Mucosa of stomach (tissue), 1 donor: Measurements from ENCODE around the gene IRF9.
A peak's percentile ranks its signal among the peaks of the same experiment; 100 is the strongest.

Experiments
- H3K27me3 ChIP-seq: one replicate; pipeline ENCODE4 v1.7.0; 2013; ENCODE audit warnings: mild to moderate bottlenecking, low read length; ENCODE audit not compliant: control insufficient read depth, insufficient read depth
- H3K36me3 ChIP-seq: one replicate; pipeline ENCODE4 v1.7.0; 2013; ENCODE audit warnings: low read length; ENCODE audit not compliant: control insufficient read depth, insufficient read depth
- H3K4me1 ChIP-seq: one replicate; pipeline ENCODE4 v1.7.0; 2013; ENCODE audit warnings: mild to moderate bottlenecking, low read length; ENCODE audit not compliant: control insufficient read depth, insufficient read depth
- H3K4me3 ChIP-seq: one replicate; pipeline ENCODE4 v1.7.0; 2013; ENCODE audit warnings: low read length
- H3K9ac ChIP-seq: one replicate; pipeline ENCODE4 v1.7.0; 2013; ENCODE audit warnings: mild to moderate bottlenecking, low read length, moderate library complexity
- H3K9me3 ChIP-seq: one replicate; pipeline ENCODE4 v1.7.0; 2013; ENCODE audit warnings: mild to moderate bottlenecking, low read length, moderate library complexity; ENCODE audit not compliant: control insufficient read depth
- donor health status: Pancreatic carcinoma.

Gene IRF9

DNA sequence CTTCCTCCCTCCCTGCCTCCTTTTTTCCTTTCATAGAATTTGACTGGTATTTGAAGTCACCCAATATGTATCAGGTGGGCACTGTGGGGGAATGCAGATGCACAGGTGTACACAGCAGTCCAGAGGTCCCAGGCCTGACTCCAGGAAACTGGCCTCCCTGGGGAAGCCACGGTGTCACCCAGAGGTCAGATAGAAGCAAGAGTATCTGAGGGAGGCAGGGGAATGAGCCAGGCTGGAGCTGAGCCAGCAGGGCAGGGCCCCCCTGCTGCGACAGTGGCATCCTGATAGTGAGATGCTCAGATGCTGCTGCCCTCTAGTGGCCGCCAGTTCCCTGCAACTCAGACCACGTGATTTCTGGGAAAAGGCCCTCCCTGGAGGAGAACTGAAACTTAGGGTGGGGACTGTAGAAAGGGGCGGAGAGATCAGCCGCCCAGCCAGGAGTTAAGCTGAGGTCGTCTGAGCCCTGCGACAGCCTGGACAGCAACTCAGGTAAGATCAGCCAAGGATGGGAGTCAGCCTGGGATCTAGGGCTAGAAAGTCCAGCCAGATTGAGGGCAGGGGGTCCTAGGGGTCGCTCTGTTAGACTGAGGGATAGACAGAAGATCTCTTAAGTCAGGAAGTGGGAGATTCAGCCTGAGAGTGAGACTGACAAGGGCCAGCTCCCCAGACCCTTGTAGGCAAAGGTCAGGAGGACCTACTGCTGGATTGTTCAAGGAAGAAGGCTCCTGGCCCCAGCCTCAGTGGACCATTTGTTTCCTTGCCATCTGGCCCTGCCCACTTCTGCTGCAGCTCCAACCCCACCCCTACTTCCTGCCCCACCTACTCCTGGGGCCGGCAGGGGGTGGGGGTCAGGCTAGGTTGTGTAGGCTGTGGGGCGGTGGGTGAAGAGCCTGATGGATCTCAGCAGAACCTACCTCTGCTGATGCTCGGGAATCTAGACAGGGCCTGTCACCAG, at the start of gene IRF9:
IRF9 (plus strand) TSS at position 416 of the 955 bp plus-strand sequence. CDS start 880 bp downstream, outside the sequence.
- H3K9ac ChIP-seq = peak within 1 kb of the TSS; percentile 97
- H3K4me1 ChIP-seq = peaks cover 27% of the 10 kb centered on the region
- no peaks in the 10 kb centered on the region for H3K27me3 ChIP-seq
- H3K4me3 ChIP-seq = peak within 1 kb of the TSS; percentile 98
- peaks cover 58% of the 10 kb centered on the region for H3K36me3 ChIP-seq
- H3K9me3 ChIP-seq = no peaks in the 10 kb centered on the region

- no peaks in the 10 kb centered on the region for H3K9me3 ChIP-seq
- H3K4me1 ChIP-seq = peaks cover 27% of the 10 kb centered on the region
- H3K9ac ChIP-seq = peak overlapping the region; percentile 90
- peak overlapping the region; percentile 86 for H3K4me3 ChIP-seq
- no peaks in the 10 kb centered on the region for H3K27me3 ChIP-seq
- H3K36me3 ChIP-seq = no peaks in the 10 kb centered on the region
Observed at GRCh38 chr14:24113379-24113800, 47.7 kb upstream of the IRF9 start.

DNA sequence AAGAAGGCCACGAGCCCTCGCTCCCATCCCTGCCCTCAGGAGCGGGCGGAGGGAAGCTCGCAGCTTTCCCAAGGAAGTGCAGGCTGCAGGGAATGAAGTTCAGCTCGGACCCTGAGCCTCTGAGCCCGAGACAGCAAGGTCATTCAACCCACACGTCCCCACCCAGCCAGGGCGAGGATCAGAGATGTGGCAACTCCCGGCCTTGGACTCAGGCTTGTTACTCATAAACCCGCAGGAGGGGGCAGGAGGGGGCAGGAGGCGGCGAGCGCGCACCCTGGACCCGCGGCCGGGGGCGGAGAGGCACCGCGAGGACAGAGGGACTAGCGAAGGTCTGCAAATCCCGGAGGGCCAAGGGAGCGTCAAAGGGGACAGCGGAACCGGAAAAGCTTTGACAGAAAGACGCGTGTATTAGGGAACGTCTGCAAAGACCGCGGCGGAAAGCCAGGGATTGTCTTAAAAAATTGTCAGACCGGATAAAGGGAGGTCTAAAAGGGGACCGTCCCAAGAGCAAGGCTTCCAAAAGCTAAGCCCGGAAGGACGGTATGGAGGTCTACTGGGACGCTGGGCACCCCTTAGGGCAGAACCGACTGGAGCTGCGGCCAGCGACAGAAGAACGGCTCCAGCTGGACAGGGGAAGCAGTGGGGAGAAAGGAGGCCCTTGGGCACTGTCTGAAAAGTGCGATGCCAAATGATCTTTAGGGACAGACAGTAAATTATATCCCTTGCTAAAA, 47.1 kb upstream of the IRF9 start:
- H3K36me3 ChIP-seq = peaks cover 5% of the 10 kb centered on the region
- H3K4me3 ChIP-seq = peak overlapping the region; percentile 86
- no peaks in the 10 kb centered on the region for H3K9me3 ChIP-seq
- H3K9ac ChIP-seq = peak overlapping the region; percentile 90
- no peaks in the 10 kb centered on the region for H3K27me3 ChIP-seq
- H3K4me1 ChIP-seq = peaks cover 23% of the 10 kb centered on the region

DNA sequence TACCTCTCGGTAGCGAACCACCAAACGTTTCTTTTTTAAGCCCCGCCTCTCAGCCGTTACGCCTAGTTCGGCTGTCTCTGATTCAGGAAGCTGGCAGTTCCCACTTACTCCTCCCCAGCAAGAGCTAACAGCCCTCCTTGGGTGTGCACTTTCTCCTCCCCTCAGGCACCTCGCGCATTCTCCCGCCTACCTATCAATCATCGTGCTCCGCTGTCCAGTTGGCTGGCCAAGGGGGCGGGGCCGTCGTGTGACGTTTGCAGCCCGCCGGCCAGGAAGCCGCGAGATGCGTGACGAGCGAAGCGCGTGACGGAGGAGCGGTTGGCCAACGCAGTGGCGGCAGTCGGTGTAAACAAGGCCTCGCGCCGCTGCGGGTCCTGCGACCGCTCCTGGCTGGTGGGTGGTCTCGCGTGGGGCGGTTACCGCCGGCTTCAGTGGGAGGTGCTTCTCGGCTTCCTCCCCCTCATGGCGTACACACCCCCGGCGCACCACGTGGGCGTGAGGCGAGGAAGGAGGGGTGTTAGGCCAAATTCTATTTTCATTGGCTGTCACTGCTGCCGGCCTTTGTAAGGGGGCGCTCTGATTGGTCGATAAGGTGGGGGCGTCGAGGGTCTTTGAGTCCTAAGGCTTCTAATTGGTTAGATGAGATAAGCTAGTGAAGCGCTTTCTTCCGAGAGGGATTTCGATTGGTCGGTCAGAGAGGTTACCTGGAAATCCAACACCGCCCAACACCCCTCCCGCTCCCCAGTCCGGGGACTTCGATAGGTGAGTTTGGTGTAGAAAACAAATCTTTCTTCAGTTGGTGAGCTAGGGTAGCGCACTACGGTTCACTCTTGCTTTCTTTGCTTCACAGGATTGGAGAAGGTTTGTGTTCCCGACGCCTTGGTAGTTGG, 46.3 kb upstream of the IRF9 start, which contains the start of the genes DCAF11 and NRL:
DCAF11 (plus strand) TSS at position 246 of the 890 bp plus-strand sequence. CDS start 818 bp downstream, outside the sequence.
NRL (minus strand) TSS at position 418 of the 890 bp plus-strand sequence. CDS start 32,101 bp downstream, outside the sequence.
- Histone ChIP-seq H3K9ac (peak within 1 kb of the TSS; percentile 90), H3K4me3 (peak within 1 kb of the TSS; percentile 86), H3K36me3 (peaks cover 10% of the 10 kb centered on the region), H3K4me1 (peaks cover 22% of the 10 kb centered on the region), H3K9me3 (no peaks in the 10 kb centered on the region), H3K27me3 (no peaks in the 10 kb centered on the region)

- peak overlapping the region; percentile 86 for H3K4me3 ChIP-seq
- H3K9me3 ChIP-seq = no peaks in the 10 kb centered on the region
- H3K4me1 ChIP-seq = peaks cover 22% of the 10 kb centered on the region
- peaks cover 11% of the 10 kb centered on the region for H3K36me3 ChIP-seq
- peak overlapping the region; percentile 90 for H3K9ac ChIP-seq
- H3K27me3 ChIP-seq = no peaks in the 10 kb centered on the region
Observed at GRCh38 chr14:24115422-24116127, 45.5 kb upstream of the IRF9 start.

DNA sequence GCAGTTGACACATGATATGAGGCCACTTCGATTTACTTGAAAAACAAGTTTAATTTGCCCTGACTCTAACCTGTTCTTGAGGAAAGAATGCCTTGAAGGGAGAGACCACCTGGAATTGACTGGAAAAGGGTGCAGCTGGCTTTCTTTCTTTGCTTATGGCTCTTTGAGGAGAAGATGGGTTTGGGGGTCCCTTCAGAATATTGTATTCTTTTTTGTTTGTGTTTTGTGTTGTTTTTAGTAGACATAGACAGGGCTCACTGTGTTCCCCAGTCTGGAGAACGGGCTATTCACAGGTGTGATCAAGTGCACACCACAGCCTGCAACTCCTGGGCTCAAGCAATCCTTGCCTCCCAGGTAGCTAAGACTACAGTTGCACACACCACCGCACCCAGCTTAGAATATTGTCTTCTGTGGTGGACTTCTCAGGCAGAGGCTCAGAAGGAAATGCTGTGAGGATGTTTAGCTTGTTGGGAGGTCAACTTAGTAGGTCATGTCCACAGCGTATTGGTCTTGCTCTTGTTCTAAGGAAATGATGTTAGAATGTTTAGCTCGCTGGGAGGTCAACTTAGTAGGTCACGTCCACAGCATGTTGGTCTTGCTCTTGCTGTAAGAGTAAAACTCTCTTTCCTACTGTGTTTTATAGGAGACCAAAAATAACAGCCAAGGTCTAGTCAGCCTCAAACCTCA, 44.8 kb upstream of the IRF9 start:
- H3K27me3 ChIP-seq = no peaks in the 10 kb centered on the region
- H3K4me3 ChIP-seq = peak overlapping the region; percentile 86
- peaks cover 18% of the 10 kb centered on the region for H3K36me3 ChIP-seq
- peak overlapping the region; percentile 90 for H3K9ac ChIP-seq
- peaks cover 22% of the 10 kb centered on the region for H3K4me1 ChIP-seq
- no peaks in the 10 kb centered on the region for H3K9me3 ChIP-seq

- Histone ChIP-seq H3K4me1 (peaks cover 22% of the 10 kb centered on the region), H3K9ac (no peak overlapping the region), H3K36me3 (peaks cover 24% of the 10 kb centered on the region), H3K4me3 (no peak overlapping the region), H3K27me3 (no peaks in the 10 kb centered on the region), H3K9me3 (no peaks in the 10 kb centered on the region)
Observed at GRCh38 chr14:24117179-24117578, 43.9 kb upstream of the IRF9 start.

DNA sequence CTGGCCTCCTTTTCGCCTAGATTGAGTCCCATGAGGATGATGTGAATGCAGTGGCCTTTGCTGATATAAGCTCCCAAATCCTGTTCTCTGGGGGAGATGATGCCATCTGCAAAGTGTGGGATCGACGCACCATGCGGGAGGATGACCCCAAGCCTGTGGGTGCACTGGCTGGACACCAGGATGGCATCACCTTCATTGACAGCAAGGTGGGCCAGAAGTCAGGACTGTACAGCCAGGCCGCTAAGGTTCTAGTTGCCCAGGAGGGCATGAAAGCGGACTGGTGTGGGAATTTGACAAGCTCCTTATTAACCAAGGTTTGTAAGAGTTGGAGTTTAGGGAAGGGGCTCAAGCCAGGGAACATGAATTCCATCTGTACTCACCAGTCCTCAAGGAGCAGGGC, 41.4 kb upstream of the IRF9 start:
- Histone ChIP-seq H3K27me3 (no peaks in the 10 kb centered on the region), H3K4me1 (peaks cover 16% of the 10 kb centered on the region), H3K4me3 (no peak overlapping the region), H3K9me3 (no peaks in the 10 kb centered on the region), H3K9ac (no peak overlapping the region), H3K36me3 (peaks cover 24% of the 10 kb centered on the region)

- peaks cover 10% of the 10 kb centered on the region for H3K4me1 ChIP-seq
- H3K9ac ChIP-seq = no peak overlapping the region
- no peak overlapping the region for H3K4me3 ChIP-seq
- H3K9me3 ChIP-seq = no peaks in the 10 kb centered on the region
- H3K27me3 ChIP-seq = no peaks in the 10 kb centered on the region
- peaks cover 24% of the 10 kb centered on the region for H3K36me3 ChIP-seq
Observed at GRCh38 chr14:24121210-24121609, 39.9 kb upstream of the IRF9 start.

GRCh38 chr14:24122416-24122815, 38.6 kb upstream of the IRF9 start:
- Histone ChIP-seq H3K9me3 (no peaks in the 10 kb centered on the region), H3K36me3 (peaks cover 24% of the 10 kb centered on the region), H3K27me3 (no peaks in the 10 kb centered on the region), H3K9ac (no peak overlapping the region), H3K4me1 (no peaks in the 10 kb centered on the region), H3K4me3 (no peak overlapping the region)
